Erythroblast (primary cell): ENCODE measurements around the gene NUDT22.

ENCODE experiments used
- DNase-seq, 2 experiments: peaks; one replicate each; lab custom pipeline; 2025; lab: John Stamatoyannopoulos, UW
- GATA1 ChIP-seq: IDR thresholded peaks from 2 replicates; pipeline ENCODE4 v1.6.1; 2011; ENCODE audit warnings: low read depth, mild to moderate bottlenecking, control low read depth, low read length, moderate library complexity
- POLR2A ChIP-seq: IDR thresholded peaks from 2 replicates; pipeline ENCODE4 v1.6.1; 2011; ENCODE audit warnings: mild to moderate bottlenecking, low read length

Gene NUDT22

DNA sequence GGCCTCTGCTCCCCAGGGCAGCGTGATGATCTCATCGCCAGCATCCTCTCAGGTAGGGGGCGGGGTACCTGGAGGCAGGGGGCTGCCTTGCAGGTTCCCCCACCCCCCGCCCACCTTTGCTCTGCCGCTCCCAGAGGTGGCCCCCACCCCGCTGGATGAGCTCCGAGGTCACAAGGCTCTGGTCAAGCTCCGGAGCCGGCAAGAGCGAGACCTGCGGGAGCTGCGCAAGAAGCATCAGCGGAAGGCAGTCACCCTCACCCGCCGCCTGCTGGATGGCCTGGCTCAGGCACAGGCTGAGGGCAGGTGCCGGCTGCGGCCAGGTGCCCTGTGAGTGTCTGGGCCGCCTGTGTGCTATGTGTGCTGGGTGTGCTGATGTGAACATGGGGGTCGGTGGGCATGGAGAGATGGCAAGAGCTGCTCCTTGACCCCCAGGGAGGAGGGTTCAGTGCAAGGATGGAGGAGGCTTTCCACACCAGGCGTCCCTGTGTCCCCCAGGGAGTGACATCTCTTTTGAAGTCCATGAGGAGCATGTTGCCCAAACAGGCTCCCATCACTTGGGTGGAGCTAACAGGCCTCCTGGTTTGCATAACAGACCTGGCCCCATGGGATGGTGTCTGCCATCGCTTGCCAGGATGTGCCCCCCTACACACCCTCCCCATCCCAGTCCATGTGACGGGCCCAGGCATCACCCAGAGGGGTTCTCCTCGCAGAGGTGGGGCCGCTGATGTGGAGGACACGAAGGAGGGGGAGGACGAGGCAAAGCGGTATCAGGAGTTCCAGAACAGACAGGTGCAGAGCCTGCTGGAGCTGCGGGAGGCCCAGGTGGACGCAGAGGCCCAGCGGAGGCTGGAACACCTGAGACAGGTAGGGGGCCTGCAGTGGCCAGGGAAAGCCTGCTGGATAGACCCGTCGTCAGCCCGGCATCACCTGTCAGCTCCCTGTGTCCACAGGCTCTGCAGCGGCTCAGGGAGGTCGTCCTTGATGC, 39.4 kb downstream of the NUDT22 start:
- TF ChIP-seq GATA1 (no peak), POLR2A (no peak)
- no peak for DNase-seq

GRCh38 chr11:64266339-64266738, 40.3 kb downstream of the NUDT22 start:
- TF ChIP-seq GATA1 (no peak), POLR2A (no peak)
- DNase-seq = no peak

GRCh38 chr11:64267207-64267945, 41.3 kb downstream of the NUDT22 start:
- no peak for DNase-seq
- TF ChIP-seq GATA1 (no peak), POLR2A (no peak)

DNA sequence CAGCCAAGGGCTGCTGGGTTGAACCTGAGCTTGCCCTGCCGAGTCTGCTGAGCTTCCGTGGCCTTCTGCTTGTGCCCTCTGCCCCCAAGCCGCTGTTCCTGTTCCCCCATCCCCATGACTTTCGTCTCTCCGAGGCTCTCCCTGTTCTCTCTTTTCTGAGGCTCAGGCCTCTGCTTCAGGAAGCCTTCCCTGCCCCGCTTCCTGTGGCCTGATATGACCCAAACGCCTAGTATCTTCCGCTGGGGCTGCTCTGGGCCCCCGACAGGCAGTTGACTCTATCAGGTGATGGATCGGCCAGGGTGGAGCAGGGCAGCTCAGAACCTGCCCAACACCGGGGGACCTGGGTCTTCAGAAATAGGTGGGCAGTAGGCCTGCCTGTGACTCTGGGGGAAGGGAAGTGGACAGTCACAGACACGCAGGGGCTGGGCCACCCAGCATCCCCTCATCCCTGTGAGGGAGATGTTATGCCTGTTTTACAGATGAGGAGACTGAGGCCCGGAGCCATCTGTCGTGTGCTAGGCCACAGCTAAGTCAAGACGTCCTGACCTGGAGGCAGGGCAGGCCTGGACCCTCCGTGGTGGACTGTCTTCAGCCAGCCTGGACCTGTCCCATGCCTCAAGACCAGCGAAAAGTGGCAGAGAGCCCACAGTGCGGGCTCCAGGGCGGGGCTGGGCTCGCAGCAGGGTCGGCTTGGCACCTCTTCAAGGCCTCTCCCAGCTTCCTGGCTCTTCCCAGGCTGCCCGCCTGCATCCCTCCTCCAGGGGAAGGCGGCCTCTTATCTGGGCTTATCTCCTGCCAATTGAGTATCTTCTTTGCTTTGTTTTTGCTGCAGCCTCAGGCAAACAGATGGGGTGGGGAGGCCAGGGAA, 42.2 kb downstream of the NUDT22 start:
- DNase-seq = peak; percentile 50 to 67
- TF ChIP-seq POLR2A (no peak), GATA1 (peak; percentile 43)

DNA sequence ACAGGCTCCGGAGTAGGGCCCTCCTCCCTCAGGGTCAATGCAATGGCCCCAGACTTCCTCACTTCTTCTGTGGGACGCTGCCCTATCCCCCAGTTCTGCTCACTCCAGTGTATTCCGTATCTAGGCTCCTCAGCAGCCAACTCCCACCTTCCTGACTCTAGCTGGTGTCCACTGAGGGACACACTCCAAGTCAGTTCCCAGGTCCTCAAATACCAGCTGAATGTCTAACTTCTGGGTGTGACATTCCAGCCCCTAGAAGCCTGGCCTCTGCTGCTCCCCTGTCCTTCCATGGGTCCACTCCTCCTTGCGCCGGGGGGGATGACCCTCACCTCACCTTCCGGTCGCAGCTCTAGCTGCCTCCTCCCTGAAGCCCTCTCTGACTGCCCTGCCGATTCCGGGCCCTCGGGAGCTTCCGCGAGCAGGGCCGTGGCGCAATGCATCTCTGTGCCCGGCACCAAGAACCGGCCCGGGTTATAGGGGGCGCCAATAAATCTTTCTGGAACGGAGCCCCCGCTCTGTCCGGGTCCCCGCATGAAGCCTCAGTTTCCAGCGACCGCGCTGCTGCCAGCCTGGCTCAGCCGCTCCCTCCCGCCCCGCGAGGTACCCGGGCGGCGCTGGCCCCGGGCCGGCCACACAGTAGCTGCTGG, 42.9 kb downstream of the NUDT22 start:
- DNase-seq = peak; percentile 57 to 70
- TF ChIP-seq POLR2A (peak; percentile 33), GATA1 (no peak)

DNA sequence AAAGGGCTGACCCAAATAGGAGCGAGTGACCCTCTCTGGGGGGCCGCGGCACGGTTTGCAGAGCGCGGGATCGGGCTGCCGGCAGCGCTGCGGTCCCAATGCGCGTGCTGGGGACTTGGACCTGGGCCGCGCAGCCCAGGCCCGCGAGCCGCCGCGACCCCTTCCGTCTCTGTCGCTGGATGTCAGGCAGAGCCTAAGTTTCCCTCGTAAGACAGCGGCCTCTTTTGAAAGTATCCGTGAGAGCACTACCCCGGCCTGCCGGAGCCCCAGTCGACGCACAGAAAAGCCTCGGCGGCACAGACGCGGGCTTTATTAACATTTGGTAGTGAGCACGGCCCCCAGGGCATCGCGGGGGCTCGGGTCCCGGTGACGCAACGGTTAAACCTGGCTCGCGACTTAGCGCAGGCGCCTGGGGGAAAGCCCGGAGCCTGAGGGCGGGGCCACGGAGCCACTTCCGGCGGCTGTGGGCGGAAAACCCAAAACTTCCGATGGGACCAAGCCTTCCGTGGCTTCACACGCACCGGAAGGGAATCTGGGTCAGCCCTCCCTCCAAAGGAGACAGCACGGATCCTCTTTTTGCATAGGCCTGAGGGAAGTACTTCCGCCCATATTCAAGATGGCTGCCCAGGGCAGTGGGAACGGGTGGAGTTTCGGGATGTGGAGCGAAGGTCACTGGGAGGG, 43.6 kb downstream of the NUDT22 start:
- TF ChIP-seq POLR2A (peak; percentile 83), GATA1 (no peak)
- peak; percentile 98 to 99 for DNase-seq

- DNase-seq = no peak
Measured at GRCh38 chr11:64275031-64275800, 49.1 kb downstream of the NUDT22 start.

GRCh38 chr11:64275841-64276240, 49.8 kb downstream of the NUDT22 start:
- TF ChIP-seq GATA1 (no peak), POLR2A (no peak)
- no peak for DNase-seq

More at GRCh38 chr11:64275031-64275800, 49.1 kb downstream of the NUDT22 start:
- TF ChIP-seq GATA1 (no peak), POLR2A (no peak)

GRCh38 chr11:64276653-64277431, 50.8 kb downstream of the NUDT22 start:
- DNase-seq = no peak
- TF ChIP-seq POLR2A (no peak), GATA1 (no peak)

GRCh38 chr11:64278576-64279190, 52.6 kb downstream of the NUDT22 start:
- TF ChIP-seq POLR2A = no peak
- TF ChIP-seq GATA1 = no peak
- no peak for DNase-seq
